ENCODE results near the gene SART3. TPM values are rescaled to one million over a fixed set of nuclear protein-coding genes. Genes with fewer than 3 reads are reported as not detected.

Gene SART3
- polyA plus RNA-seq, 1 experiment, result 23.1 TPM

DNA sequence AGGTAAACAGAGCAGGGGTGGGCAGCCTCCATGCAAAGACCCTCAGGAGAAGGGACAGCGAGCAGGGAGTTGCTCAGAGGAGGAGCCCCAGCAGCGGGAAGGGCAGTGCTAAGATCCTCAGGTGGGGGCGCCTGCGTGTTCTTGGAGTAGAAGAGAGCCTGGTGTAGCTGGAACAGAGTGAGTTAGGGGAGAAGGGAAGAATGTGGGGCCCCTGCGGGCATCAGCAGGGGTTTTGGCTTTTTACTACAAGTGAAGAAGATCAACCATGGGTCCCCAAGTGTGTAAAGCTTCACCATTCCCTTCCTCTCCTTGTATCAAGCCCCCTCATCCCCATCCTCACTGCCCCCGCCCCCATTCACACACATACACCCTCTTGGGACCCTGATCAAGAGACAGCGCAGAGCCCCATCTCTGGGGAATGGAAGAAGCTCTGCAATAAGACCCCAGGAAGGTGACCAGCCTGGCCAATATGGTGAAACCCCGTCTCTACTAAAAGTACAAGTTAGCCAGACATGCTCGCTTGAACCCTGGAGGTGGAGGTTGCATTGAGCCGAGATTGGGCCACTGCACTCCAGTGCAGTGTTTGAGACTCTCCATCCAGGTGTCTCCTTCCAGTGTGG lies 47.1 kb upstream of the SART3 start:
- peaks cover 2% of the 10 kb centered on the region; the same call in 1 of the 2 replicates for H3K27me3 ChIP-seq (ENCODE audit: control insufficient read depth, insufficient read depth, low read length)
- H3K4me3 ChIP-seq (ENCODE audit: low read depth, low read length), result no peak overlapping the region
- CTCF ChIA-PET, result interaction anchor here (0.8 to 4.3 kb wide), 4 partner anchors 10 to 231 kb away, joined by 4 to 20 read pairs (median 12); partner anchors contain the start of genes ISCU and SART3
- no peak for DNase-seq (ENCODE audit: low read depth)
- TF ChIP-seq, protein P1, sequence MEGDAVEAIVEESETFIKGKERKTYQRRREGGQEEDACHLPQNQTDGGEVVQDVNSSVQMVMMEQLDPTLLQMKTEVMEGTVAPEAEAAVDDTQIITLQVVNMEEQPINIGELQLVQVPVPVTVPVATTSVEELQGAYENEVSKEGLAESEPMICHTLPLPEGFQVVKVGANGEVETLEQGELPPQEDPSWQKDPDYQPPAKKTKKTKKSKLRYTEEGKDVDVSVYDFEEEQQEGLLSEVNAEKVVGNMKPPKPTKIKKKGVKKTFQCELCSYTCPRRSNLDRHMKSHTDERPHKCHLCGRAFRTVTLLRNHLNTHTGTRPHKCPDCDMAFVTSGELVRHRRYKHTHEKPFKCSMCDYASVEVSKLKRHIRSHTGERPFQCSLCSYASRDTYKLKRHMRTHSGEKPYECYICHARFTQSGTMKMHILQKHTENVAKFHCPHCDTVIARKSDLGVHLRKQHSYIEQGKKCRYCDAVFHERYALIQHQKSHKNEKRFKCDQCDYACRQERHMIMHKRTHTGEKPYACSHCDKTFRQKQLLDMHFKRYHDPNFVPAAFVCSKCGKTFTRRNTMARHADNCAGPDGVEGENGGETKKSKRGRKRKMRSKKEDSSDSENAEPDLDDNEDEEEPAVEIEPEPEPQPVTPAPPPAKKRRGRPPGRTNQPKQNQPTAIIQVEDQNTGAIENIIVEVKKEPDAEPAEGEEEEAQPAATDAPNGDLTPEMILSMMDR (IDR thresholded peaks at IDR 0.05; ENCODE audit: insufficient read depth, low read depth, low read length), result no peak
- no peaks in the 10 kb centered on the region for H3K36me3 ChIP-seq (ENCODE audit: control insufficient read depth, insufficient read depth, low read length)
- POLR2A ChIA-PET, result no interaction called here

DNA sequence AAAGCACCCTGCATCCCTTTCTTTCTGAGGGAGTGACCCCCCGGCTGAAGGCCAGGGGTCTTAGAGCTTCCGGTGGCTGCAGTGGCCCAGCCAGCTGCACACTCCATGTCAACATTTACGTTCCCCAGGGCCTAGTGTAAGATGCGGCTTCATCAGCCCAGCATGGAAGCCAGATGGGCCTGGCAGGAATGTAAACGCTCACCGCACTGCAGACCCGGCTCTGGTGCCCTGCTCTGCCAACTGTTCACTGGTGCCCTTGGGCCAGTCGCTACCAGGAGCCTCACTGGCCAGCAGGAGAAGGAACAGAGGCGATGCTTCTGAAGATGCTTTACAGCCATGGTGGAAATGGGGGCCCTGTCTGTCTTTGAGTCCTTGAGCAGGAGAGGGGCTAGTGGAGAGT lies 45.5 kb upstream of the SART3 start:
- Histone ChIP-seq H3K36me3 (ENCODE audit: control insufficient read depth, insufficient read depth, low read length) (no peaks in the 10 kb centered on the region), H3K27me3 (ENCODE audit: control insufficient read depth, insufficient read depth, low read length) (peaks cover 2% of the 10 kb centered on the region; the same call in 1 of the 2 replicates), H3K4me3 (ENCODE audit: low read depth, low read length) (no peak overlapping the region)
- POLR2A ChIA-PET, result no interaction called here
- TF ChIP-seq, protein P1 (IDR thresholded peaks at IDR 0.05; ENCODE audit: insufficient read depth, low read depth, low read length), result no peak
- DNase-seq (ENCODE audit: low read depth), result no peak
- CTCF ChIA-PET, result interaction anchor here (0.7 kb wide), 1 partner anchor 11 kb away, joined by 3 read pairs; no protein-coding TSS in a partner anchor

DNA sequence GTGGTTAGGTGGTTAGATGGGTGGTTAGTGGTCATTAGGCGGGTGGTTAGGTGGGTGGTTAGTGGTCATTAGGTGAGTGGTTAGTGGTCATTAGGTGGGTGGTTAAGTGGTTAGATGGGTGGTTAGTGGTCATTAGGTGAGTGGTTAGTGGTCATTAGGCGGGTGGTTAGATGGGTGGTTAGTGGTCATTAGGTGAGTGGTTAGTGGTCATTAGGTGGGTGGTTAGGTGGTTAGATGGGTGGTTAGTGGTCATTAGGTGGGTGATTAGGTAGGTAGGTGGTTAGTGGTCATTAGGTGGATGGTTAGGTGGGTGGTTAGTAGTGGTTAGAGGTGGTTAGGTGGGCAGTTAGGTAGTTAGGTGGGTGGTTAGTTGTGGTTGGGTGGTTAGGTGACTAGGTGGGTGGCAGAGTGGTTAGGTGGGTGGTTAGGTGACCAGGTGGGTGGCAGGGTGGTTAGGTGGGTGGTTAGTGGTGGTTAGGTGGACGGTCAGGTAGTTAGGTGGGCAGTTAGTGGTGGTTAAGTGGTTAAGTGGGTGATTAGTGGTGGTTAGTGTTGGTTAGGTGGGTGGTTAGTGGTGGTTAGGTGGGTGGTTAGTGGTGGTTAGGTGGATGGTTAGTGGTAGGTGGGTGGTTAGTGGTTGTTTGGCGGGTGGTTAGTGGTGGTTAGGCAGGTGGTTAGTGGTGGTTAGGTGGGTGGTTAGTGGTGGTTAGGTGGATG lies 44.9 kb upstream of the SART3 start:
- no peaks in the 10 kb centered on the region for H3K36me3 ChIP-seq (ENCODE audit: control insufficient read depth, insufficient read depth, low read length)
- no peak overlapping the region for H3K4me3 ChIP-seq (ENCODE audit: low read depth, low read length)
- TF ChIP-seq, protein P1 (IDR thresholded peaks at IDR 0.05; ENCODE audit: insufficient read depth, low read depth, low read length), result no peak
- ChIA-PET CTCF (interaction anchor here (0.7 kb wide), 1 partner anchor 12 kb away, joined by 3 read pairs; no protein-coding TSS in a partner anchor), POLR2A (no interaction called here)
- H3K27me3 ChIP-seq (ENCODE audit: control insufficient read depth, insufficient read depth, low read length), result peaks cover 2% of the 10 kb centered on the region; the same call in 1 of the 2 replicates
- DNase-seq (ENCODE audit: low read depth), result no peak

DNA sequence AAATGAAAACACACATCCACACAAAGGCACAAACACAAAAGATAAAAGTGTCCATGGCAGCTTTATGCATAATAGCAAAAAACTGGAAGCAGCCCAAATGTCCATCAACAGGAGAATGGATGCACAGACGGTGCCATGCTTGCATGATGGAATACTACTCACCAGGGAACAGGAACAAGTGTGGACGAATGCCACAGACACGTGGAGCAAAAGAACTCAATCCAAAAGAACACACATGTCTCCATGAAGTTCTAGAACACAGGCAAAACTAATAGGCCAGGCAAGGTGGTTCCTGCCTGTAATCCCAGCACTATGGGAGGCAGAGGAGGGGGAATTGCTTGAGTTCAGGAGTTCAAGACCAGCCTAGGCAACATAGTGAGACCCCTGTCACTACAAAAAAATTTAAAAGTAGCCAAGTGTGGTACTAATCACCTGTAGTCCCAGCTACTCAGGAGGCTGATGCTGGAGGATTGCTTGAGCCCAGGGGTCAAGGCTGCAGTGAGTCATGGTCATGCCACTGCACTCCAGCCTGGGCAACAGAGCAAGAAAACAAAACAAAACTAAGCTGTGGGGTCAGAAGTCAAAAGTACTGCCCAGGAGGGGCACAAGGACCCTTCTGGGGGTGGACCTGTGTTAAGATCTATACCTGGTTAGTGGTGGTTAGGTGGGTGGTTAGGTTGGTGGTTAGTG lies 44.2 kb upstream of the SART3 start:
- Histone ChIP-seq H3K27me3 (ENCODE audit: control insufficient read depth, insufficient read depth, low read length) (peaks cover 2% of the 10 kb centered on the region; the same call in 1 of the 2 replicates), H3K36me3 (ENCODE audit: control insufficient read depth, insufficient read depth, low read length) (no peaks in the 10 kb centered on the region), H3K4me3 (ENCODE audit: low read depth, low read length) (no peak overlapping the region)
- ChIA-PET POLR2A (no interaction called here), CTCF (interaction anchor here (1.0 kb wide), 1 partner anchor 41 kb away, joined by 3 read pairs; no protein-coding TSS in a partner anchor)
- DNase-seq (ENCODE audit: low read depth), result no peak
- TF ChIP-seq, protein P1 (IDR thresholded peaks at IDR 0.05; ENCODE audit: insufficient read depth, low read depth, low read length), result no peak
